Adrenal gland (tissue), 12 donors: ENCODE data around the gene ASTN1. TPM values are rescaled to one million over a fixed set of nuclear protein-coding genes. Genes with fewer than 3 reads are reported as not detected.

Experiments used
- DNase-seq, 7 donors: peaks; one replicate each; pipeline ENCODE4 v3.0.0-alpha.2; 2019 to 2020
- H3K27ac ChIP-seq, 5 donors: fragments of 200-600 bp; sonication (generic) in 4 of 5; 1 replicate in 3 of 5; 2 replicates in 2 of 5; pipeline versions ENCODE4 v1.5.1 to v1.8.0; 2016 to 2020; ENCODE audit warnings: mild to moderate bottlenecking in 1 of 5
- H3K27me3 ChIP-seq: fragments of 200-600 bp; 2 replicates; pipeline ENCODE4 v1.8.0; 2021
- H3K36me3 ChIP-seq, 2 donors: fragments of 200-600 bp; replicated peaks in 1 of 2; 1 replicate in 1 of 2; 2 replicates in 1 of 2; pipeline versions ENCODE4 v1.5.1 to v1.8.0; 2018 to 2022
- H3K4me1 ChIP-seq, 2 donors: fragments of 200-600 bp; replicated peaks in 1 of 2; 1 replicate in 1 of 2; 2 replicates in 1 of 2; pipeline versions ENCODE4 v1.5.1 to v1.8.0; 2018 to 2021
- H3K4me3 ChIP-seq, 4 donors: fragments of 200-600 bp; sonication (generic) in 3 of 4; one replicate each; pipeline ENCODE4 v1.5.1; 2016 to 2018
- H3K9me3 ChIP-seq, 3 donors: fragments of 200-600 bp; sonication (generic) in 1 of 3; replicated peaks in 1 of 3; 1 replicate in 2 of 3; 2 replicates in 1 of 3; pipeline versions ENCODE4 v1.5.1 to v1.8.0; 2016 to 2021
- CTCF ChIP-seq, 6 experiments: fragments of 450-650 bp in 4 of 6; fragments of 200-600 bp in 2 of 6; sonication (generic) in 1 of 6; IDR thresholded peaks; 1 replicate in 5 of 6; 2 replicates in 1 of 6; pipeline versions ENCODE4 v1.5.1 to v1.8.0; 2016 to 2021; ENCODE audit warnings: antibody characterized with exemption in 6 of 6, mild to moderate bottlenecking in 2 of 6, moderate library complexity in 1 of 6
- POLR2A ChIP-seq, 2 donors: fragments of 450-650 bp; IDR thresholded peaks; one replicate each; pipeline ENCODE4 v1.6.1; 2017; ENCODE audit warnings: antibody characterized with exemption in 2 of 2, mild to moderate bottlenecking in 2 of 2, moderate library complexity in 1 of 2
- WGBS, 4 donors: extraction: QIAGEN DNeasy Blood & Tissue Kit in 2 of 4; methylation state at CpG; one replicate each; pipeline versions ENCODE4 v1.1.5 to v1.1.7; 2013 to 2017; 5-methylcytosine and 5-hydroxymethylcytosine counted together
- intact Hi-C, 2 donors: fragments of 100-400 bp; cut with DNase I; formaldehyde crosslinking; loops; one replicate each; pipeline versions ENCODE4 v1.14.1 to v1.15.0; 2022 to 2023
- polyA plus RNA-seq, 3 donors: library from polyadenylated mRNA; stranded (reverse); fragments of 200-250 nt in 2 of 3; fragments of 350-450 nt in 1 of 3; fragmentation: Illumina TruSeq in 1 of 3; extraction: RNeasy Lipid Tissue Mini Kit (QIAGEN cat#74804) in 1 of 3; gene quantifications; one replicate each; pipeline ENCODE4 v1.2.3, GENCODE V29; 2013 to 2014
- total RNA-seq, 9 donors: library from RNA; depleted of rRNA in 4 of 9; stranded (reverse); fragments of >200 nt in 4 of 9; fragments of 120-200 nt in 1 of 9; fragmentation: NEBNext Ultra II Directional in 1 of 9; extraction: Animal tissue kit (Norgen Biotek cat#: 25700) in 1 of 9; gene quantifications; one replicate each; pipeline versions ENCODE4 v1.1.0 to v1.2.4, GENCODE V29; 2013 to 2023
- donor health status: healthy with polysubstance abuse.
- donor health status: Bipolar disorder and iron deficiency.
- donor health status: DM: yes; HTN: yes; CAD: no.
- donor health status: DM: no; HTN: no; CAD: no.
- donor health status: DM: no; HTN: no; CAD: no.
- donor health status: DM: yes; HTN: yes; CAD: no.

The ASTN1 gene
- total and polyA plus RNA-seq, 12 donors, result 7.7 to 58.6 (median 40.7) TPM

GRCh38 chr1:177208920-177209319 is 44.4 kb upstream of the ASTN1 start:
- TF ChIP-seq POLR2A (IDR thresholded peaks at IDR 0.05) (no peak), CTCF (IDR thresholded peaks at IDR 0.05) (no peak)
- peak overlapping the region in 2 of 5 donors; percentile 42 to 61 for H3K27ac ChIP-seq
- 53 to 75% (median 68%) methylated on average over 4 of the region's 4 CpGs for WGBS, 4 donors
- intact Hi-C loops, result no loop called here
- H3K27me3 ChIP-seq, result no peaks in the 10 kb centered on the region
- no peak for DNase-seq
- H3K9me3 ChIP-seq, result no peaks in the 10 kb centered on the region
- no peaks in the 10 kb centered on the region for H3K36me3 ChIP-seq
- H3K4me3 ChIP-seq, result no peak overlapping the region
- H3K4me1 ChIP-seq, result peaks cover 8 to 24% of the 10 kb centered on the region in 2 donors

- DNase-seq, result no peak
- H3K4me3 ChIP-seq, result no peak overlapping the region
- H3K36me3 ChIP-seq, result no peaks in the 10 kb centered on the region
- no peaks in the 10 kb centered on the region for H3K27me3 ChIP-seq
- H3K9me3 ChIP-seq, result no peaks in the 10 kb centered on the region
- peaks cover 8 to 23% of the 10 kb centered on the region in 2 donors for H3K4me1 ChIP-seq
- TF ChIP-seq CTCF (IDR thresholded peaks at IDR 0.05), result no peak
- TF ChIP-seq POLR2A (IDR thresholded peaks at IDR 0.05), result no peak
- intact Hi-C loops, result no loop called here
- no peak overlapping the region for H3K27ac ChIP-seq
Measured at GRCh38 chr1:177206831-177207355, 42.4 kb upstream of the ASTN1 start.

- WGBS, 4 donors, result 88 to 93% (median 89%) methylated on average over 4 of the region's 4 CpGs
- no peak for DNase-seq
- Histone ChIP-seq H3K4me1 (no peaks in the 10 kb centered on the region), H3K36me3 (no peaks in the 10 kb centered on the region), H3K9me3 (no peaks in the 10 kb centered on the region), H3K27ac (no peak overlapping the region), H3K4me3 (no peak overlapping the region), H3K27me3 (no peaks in the 10 kb centered on the region)
- intact Hi-C loops, result no loop called here
- no peak for TF ChIP-seq CTCF (IDR thresholded peaks at IDR 0.05)
- no peak for TF ChIP-seq POLR2A (IDR thresholded peaks at IDR 0.05)
Measured at GRCh38 chr1:177200290-177200689, 35.8 kb upstream of the ASTN1 start.

- H3K4me1 ChIP-seq, result no peaks in the 10 kb centered on the region
- DNase-seq, result no peak
- no peaks in the 10 kb centered on the region for H3K9me3 ChIP-seq
- no peak overlapping the region for H3K27ac ChIP-seq
- no peaks in the 10 kb centered on the region for H3K36me3 ChIP-seq
- H3K4me3 ChIP-seq, result no peak overlapping the region
- WGBS, 4 donors, result 67 to 86% (median 76%) methylated on average over 2 of the region's 2 CpGs
- intact Hi-C loops, result no loop called here
- no peaks in the 10 kb centered on the region for H3K27me3 ChIP-seq
- TF ChIP-seq POLR2A (IDR thresholded peaks at IDR 0.05) (no peak), CTCF (IDR thresholded peaks at IDR 0.05) (no peak)
Measured at GRCh38 chr1:177198243-177198642, 33.7 kb upstream of the ASTN1 start.
